Measurements from ENCODE around the gene CELF5.

- TF ChIP-seq POLR2A (IDR thresholded peaks at IDR 0.05) (no peak), CTCF (IDR thresholded peaks at IDR 0.05) (no peak), POLR2AphosphoS5 (IDR thresholded peaks at IDR 0.05) (no peak)
Measured at GRCh38 chr19:3320853-3321252, 96.4 kb downstream of the CELF5 start.

Data from transverse colon (tissue), 4 donors.